NT2/D1 (cell line): ENCODE data around the gene CLIP4.

Source experiments
- SUZ12 ChIP-seq: IDR thresholded peaks from 2 replicates; pipeline ENCODE4 v1.6.1; 2011; ENCODE audit not compliant: insufficient read length, insufficient read depth; ENCODE audit errors: extremely low read depth
- YY1 ChIP-seq: IDR thresholded peaks from 2 replicates; pipeline ENCODE4 v1.6.1; 2011; ENCODE audit not compliant: insufficient read length, insufficient read depth
- ZNF274 ChIP-seq: IDR thresholded peaks from 2 replicates; pipeline ENCODE4 v1.6.1; 2011; ENCODE audit warnings: mild to moderate bottlenecking, low read depth, low read length

- TF ChIP-seq YY1 (no peak), SUZ12 (no peak), ZNF274 (no peak)
These were observed 94.3 kb downstream of the CLIP4 start for GRCh38 chr2:29209551-29209950.
